Measurements from ENCODE around the gene QSER1.

DNA sequence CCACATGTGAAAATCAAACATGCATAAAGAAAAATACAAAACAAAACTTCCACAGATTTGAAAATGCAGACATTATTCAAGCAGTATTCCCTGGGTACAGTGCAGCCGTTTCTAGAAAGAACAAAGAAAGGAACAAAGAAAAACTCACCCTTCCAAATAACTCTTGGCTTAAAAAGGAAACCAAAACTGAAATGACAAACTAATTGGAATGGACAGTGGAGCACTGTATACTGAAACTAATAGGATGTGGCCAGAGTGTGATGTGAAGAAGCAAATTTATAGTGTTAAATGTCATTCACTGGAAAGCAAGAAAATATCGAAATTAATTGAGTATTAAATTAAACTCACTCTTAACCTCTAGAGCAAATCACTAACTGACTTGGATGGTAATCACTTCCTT lies 55.4 kb downstream of the QSER1 start:
- TF ChIP-seq, protein P1, sequence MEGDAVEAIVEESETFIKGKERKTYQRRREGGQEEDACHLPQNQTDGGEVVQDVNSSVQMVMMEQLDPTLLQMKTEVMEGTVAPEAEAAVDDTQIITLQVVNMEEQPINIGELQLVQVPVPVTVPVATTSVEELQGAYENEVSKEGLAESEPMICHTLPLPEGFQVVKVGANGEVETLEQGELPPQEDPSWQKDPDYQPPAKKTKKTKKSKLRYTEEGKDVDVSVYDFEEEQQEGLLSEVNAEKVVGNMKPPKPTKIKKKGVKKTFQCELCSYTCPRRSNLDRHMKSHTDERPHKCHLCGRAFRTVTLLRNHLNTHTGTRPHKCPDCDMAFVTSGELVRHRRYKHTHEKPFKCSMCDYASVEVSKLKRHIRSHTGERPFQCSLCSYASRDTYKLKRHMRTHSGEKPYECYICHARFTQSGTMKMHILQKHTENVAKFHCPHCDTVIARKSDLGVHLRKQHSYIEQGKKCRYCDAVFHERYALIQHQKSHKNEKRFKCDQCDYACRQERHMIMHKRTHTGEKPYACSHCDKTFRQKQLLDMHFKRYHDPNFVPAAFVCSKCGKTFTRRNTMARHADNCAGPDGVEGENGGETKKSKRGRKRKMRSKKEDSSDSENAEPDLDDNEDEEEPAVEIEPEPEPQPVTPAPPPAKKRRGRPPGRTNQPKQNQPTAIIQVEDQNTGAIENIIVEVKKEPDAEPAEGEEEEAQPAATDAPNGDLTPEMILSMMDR (conservative IDR thresholded peaks at IDR 0.05; ENCODE audit: low read depth, low read length), result no peak
- TF ChIP-seq EZH2 (IDR thresholded peaks at IDR 0.05; ENCODE audit: borderline replicate concordance, low read depth, low read length, poor library complexity, severe bottlenecking), result no peak
